HG02610 (cell line): Measurements from ENCODE around the gene IQGAP3.
"Not testable (repeated sequence)": the region's sequence is repeated elsewhere in the genome, so short reads cannot be mapped to it uniquely, and the experiment has no call there.

Experiments
- ATAC-seq: cut with Tn5 transposase; IDR thresholded peaks from one replicate; pipeline ENCODE4 v1.9.1; 2021; ENCODE audit warnings: mild to moderate bottlenecking, moderate library complexity; ENCODE audit not compliant: unreplicated experiment

Gene IQGAP3

DNA sequence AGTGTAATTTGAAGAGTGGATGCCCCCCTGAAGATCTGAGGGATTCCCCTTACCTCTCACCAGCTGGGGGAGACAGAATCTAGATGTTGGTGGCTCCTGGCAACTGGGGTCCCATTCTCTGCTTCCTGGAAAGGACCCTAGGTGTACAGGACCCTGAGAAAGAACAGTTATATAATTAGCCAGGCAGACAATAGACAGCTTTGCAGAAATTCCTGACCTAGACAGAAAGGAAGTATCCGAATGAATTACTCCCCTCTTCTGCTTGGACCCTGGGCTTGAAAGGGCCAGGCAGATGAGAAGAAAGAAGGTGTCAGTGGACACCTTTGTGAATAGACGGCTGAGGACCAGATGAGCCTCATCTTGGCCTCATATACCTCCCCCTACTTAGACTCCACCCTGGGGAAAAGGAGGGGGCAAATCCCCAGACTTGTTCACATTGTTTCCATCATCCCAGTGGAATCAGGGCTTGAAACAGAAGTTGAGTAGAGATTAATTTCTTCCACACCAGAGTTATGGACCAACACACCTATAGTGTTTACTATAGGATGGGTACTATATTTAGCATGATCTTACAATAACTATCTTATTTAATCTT, 1.8 kb upstream of the IQGAP3 start:
- ATAC-seq: no peak

DNA sequence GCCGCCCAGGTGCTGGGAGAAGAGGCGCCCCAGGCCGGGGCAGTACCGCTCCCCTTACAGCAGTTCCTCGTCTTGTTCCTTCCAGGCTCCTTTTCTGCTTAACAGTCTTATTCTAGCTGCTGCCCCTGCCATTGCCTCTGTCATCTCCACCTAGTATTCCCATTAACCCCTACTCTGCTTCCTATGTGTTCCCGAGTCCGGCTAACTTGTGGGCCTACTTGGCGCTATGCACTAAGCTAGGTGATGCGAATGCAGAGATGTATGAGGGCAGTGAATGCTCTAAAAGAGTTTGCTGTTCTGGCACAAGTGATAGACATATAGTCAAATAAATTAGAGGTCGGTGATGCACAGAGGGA, 276 bp upstream of the IQGAP3 start:
- no peak for ATAC-seq

DNA sequence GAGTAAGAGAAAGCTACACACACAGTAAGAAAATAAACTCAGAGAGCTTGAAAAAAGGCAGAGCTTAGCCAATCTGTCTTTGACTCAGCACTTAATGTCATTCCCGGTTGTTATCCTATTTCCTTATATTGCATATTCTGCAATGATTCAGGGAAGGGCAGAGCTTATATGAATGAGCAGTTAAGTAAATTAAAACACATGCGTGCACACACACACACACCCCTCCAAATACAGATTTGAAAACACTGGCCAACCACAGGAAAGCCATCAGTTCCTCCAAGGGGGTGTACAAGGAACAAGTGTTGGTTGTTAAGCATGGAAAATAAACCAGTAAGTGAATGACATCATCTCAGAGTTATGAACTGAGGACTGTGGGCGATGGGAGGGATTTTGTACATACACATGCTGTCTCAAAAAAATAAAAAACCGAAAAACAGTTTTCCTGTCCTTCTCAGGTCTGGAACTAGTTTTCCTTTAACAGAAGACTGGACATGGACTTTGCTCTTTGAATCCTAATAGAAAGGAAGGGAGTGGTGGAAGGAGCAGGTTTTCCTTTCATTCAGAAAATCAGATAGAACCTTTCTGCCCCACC, 1.0 kb downstream of the IQGAP3 start:
- ATAC-seq: no peak

DNA sequence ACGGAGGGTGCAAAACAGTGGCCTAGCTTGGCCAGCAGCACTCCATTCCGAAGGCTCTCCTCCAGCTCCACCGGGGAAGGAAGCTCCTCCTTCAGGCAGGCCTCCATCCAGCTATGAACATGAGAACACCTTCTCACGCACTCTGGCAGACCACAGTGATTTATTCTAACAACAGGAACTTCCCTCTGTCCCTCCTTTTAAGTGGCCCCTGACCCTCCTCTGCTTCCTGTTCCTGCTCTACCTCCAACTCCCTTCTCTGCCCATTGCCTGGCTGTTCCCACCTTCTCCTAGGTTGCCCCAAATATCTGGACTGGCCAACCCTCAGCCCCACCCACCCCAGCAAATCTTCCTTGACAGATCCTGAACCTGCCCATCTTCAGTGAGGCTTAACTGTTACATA, 5.9 kb downstream of the IQGAP3 start:
- no peak for ATAC-seq

DNA sequence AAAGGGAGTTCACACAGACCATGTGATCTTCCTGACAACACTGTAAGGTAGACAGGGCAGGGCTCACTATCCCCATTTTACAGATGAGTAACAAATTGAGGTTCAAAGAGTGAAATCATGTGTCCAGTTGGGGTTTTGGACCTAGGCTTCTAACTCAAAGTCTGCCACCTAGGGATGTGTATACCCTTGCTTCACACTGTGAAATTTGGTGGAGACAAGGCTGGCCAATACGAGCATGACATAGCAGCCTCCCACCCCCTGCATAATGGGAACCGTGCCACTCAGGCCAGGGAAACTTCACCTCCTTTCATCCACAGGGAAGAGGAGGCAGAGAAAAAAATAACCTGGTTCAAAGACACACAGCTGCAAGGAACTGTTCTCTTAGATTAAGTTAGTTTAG, 6.8 kb downstream of the IQGAP3 start:
- no peak for ATAC-seq

DNA sequence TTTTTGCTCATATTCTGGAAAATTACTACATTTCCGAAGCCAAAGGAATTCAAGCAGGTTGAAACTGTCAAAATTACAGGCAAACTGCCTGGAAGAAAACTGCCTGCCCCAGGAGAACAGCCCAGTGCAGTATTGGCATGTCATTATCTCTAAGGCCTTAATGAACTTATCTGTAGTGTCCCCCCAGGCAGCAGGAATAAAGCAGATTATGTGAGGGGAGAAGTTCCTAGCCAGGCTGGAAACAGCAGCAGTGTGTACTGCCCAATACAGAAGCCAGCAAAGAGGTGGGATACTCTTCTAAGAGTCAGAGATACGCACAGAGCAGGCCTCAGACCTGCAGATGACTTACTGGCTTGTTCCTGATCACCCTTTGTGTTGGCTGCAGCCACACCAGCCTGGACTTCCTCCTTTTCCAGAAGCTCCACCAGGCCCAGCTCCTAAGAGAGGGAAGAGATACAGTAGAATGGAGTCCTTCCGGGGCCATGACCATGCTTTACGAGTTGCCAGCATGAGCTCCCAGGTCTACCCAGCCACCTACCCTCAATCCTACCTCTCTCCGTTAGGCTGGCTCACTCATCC, 11.7 kb downstream of the IQGAP3 start:
- no peak for ATAC-seq

DNA sequence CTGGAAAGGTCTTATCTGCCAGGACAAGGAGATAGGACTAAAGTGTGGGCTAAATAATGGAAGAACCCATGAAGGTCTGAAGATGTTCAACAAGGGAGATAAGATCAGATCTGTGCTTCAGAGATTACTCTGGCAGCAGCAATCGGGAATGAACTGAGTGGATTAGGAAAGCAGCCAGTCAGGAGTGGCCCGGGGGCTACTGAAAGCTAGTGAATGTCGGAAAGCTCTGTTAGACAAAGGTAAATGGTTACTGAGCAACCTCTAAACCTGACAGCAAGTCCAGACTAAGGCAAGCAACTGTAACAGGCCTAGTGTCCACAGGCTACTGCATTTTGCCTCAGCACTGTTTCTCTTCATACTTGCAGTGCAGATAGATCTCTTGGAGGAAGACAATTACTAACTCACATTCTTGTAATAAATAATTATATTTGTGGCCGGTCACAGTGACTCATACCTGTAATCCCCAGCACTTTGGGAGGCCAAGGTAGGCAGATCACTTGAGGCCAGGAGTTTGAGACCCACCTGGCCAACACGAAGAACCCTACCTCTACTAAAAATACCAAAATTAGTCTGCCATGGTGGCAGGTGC, 12.5 kb downstream of the IQGAP3 start:
- no peak for ATAC-seq

DNA sequence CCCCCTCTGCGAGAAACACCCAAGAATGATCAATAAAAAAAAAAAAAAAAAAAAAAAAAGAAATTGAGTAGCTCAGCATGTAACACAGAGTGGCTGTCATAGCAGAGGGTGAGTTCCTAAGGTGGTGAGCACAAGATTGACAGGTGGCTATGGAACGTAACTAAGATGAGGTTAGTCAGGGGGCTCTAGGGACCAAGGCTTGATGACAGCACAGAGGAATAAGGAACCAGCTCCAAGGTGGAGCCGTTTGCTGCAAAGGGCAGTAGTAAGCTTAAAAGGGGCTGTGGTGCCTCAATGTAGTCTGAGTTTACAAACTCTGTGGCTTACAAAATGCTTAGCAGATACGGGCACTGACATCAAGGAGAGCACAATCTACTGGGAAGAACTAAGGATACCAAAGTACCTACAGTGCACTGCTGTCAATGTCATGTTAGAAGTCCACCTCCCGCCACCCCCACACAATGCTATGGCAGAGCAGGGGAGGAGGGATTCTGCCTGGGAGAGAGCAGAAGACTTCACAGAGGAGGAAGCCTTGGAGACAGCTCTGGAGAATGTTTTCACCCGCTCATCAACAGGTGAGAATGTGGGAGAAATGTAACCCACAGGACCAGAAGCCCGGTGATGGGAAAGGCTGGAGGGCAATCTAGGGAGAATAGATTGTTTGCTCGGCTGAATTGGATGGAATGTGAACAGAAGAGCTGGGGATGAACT, 13.1 kb downstream of the IQGAP3 start:
- ATAC-seq: no peak

DNA sequence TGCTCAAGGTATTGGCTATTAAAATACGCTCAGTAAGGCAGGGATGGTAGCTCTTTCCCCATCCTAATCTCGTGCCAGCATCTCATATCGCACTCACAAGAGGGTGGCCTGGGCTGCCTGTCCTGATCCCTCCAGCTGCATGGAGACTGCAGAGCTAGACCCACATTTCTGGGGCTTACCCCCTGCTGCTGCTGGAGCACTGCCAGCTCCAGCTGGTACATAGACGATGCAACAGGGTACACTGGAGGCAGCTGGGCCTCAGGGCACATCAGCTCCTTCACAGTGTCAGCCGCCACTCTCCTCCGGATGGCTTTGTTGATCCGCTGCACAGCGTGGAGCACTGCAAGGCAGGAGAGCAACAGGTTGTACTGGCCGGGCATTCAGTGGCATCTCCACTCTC, 16.0 kb downstream of the IQGAP3 start:
- no peak for ATAC-seq

DNA sequence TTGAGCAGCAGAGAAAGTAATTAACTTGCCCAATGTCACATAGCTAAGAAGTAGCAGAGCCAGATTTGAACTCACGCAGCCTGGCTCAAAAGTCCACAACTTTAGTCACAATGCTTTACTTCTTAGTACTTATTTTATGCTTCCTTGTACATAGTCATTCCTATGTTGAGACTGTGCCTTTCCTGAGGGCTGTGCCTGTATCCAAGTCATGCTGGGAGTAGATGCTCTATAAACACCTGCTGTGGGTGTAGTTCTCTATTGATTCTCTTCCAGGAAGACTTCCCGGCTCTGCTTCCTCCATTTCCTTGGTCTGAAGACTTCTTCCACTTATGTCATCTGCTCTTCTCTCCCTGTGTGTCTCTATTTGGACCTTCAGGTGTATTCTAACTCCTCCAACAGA, 16.6 kb downstream of the IQGAP3 start:
- ATAC-seq: no peak

DNA sequence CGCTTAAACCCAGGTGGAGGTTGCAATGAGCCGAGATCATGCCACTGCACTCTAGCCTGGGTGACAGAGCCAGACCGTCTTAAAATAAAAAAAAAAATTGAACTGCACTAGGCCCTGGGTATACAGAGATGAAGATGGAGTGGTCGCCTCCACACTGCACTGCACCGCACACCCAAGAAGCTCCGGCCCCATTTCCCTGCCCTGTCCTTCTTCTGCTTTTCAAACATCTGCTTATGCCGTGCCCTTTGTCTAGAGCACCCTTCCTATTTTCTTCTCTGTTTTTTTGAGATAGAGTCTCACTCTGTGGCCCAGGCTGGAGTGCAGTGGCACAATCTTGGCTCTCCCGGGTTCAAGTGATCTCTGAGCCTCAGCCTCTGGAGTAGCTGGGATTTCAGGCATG, 17.4 kb downstream of the IQGAP3 start:
- no peak for ATAC-seq

DNA sequence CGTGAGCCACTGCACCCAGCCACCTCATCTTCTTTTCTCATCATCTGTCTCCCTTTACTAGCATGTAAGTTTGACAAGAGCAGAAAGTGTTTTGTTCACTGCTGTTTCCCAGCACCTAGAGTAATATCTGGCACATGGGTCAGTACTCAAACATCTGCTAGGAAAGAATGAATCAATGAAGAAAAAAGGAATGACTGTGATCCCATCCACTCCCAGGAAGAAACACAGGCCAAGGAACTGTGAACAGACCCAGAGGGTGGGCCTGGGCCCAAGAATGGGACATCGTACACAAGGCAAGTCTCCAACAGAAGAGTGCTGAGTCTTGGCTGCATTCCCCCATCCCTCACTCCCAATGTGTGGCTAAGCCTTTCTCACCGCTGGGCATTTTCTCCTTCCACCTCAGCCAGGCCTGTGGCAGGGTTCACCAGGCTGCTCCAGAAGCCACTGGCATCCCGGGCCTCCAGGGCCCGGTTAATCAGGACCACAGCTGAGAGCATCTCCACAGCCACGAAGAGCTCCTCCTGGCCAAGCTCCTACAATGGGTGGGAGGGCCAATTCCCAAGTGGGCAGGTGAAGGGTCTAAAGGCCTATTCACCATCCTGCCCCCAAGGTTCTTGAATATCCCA, 18.4 kb downstream of the IQGAP3 start:
- ATAC-seq: no peak

DNA sequence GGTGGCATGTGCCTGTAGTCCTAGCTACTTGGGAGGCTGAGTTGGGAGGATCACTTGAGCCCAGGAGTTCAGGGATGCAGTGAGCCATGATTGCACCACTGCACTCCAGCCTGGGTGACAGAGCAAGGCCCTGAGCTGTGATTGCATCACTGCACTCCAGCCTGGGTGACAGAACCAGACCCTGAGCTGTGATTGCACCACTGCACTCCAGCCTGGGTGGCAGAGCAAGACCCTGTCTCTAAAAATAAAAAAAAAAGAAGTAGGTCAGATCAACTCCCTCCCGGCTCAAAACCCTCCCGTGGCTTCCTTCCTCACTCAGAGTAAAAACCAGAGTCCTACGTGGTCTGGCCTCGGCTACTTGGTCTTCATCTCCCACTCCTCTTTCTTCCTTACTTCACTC, 19.4 kb downstream of the IQGAP3 start:
- ATAC-seq: not testable (repeated sequence)

DNA sequence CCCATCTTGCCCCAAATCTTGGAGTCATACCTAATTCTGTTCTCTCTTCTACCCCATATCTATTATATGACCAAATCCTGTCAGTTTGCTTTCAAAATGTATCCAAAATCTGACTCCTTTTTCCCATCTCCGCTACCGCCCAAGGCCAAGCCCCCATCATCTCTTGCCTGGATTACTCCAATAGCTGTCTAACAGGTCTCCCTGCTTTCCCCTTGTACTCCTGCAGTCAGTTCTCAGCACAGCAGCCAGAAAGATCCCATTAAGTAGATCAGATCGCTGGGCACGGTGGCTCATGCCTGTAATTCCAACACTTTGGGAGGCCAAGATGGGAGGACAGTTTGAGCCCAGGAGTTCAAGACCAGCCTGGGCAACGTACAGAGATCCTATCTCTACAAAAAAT, 19.8 kb downstream of the IQGAP3 start:
- ATAC-seq: no peak

DNA sequence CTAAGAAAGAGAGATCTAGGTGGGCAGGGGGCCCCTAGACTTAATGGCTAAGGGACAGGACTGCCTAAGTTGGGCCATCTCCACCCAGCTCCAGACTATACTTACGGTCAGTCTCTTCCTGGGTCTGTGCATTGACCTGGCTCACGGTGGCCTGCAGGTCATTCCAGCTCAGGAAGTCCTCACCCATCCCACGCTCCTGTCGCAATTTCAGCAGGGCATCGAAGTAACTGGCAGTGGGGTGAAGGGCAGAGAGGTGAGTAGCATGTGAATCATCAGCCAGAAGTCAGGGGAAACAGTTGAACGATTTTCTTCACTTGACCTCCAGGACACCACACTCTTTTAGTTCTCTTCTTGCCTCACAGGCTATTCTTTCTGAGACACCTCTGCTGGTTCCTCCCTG, 20.5 kb downstream of the IQGAP3 start:
- no peak for ATAC-seq

DNA sequence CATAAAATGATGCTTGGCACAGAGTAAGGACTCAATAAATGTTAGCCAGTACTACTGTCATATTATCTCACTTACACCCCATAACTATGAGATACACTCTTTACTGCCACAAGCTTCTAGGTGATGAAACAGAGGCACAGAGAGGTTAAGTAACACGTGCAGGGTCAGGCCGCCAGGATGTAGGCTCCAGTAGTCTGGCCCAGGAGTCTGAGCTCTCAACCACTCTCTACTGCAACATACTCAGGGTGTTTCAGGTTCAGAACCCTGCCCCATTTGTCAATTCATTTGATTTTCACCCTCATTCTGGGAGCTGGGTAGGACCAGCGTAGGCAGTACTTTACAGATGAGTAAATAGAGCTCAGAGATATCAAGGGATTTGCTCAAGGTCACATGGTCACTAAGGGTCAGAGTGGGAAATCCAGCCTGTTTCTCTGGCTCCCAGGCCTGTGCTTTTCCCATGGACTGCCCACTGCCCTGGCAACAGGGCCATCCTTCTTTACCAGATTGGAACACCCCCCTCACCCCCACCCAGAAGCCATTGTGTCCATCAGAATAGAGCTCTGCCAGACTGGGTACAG, 21.2 kb downstream of the IQGAP3 start:
- no peak for ATAC-seq

DNA sequence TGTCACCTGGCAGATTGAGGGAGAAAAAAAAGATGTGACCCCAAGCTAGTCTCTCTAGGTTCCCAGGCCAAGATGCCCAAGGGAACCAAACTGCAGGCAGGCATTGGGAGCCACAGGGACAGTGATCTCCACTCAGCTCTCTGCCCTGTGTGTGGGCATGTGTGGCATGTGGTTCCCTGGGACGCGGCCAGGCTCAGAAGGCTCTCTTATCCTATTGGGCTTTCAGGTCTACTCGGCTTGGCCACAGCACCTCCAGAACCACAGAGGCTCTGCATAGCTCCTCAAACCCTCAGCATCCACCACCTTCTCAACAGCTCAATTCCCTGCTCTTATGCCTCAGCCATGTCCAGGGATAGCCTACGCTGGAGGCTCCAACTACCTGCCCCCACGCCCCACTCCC, 22.0 kb downstream of the IQGAP3 start:
- no peak for ATAC-seq

DNA sequence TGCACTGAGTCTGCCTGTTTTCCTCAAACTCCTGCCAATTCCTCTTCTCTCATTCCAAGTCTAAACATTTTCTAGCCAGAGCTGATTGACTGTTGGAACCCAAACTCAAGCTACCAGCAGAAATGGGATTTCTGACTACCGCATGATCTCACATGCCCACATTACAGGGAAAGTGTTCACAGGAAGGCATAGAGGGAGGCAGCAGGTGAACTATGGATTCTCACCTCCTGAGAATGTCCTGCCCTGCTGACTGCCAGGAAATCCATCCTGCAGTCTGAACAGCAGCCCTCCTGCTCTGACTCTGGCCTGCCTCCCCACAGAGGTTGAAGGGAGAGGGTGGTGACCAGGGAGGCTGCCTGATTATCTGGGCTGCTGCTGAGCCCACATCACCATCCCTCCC, 22.5 kb downstream of the IQGAP3 start:
- ATAC-seq: no peak

DNA sequence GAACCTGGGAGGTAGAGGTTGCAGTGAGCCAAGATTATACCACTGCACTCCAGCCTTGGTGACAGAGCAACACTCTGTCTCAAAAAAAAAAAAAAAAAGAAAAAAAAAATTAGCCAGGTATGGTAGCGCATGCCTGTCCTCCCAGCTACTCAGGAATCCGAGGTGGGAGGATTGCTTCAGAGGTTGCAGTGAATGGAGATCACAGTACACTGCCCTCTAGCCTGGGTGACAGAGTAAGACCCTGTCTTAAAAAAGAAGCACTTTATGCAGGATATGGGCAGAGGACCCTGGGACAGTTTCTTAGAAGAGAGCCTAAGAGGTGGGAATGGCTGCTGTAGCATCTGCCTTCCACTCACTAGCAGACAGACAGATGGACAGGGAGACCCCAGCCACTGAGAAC, 23.0 kb downstream of the IQGAP3 start:
- ATAC-seq: no peak

DNA sequence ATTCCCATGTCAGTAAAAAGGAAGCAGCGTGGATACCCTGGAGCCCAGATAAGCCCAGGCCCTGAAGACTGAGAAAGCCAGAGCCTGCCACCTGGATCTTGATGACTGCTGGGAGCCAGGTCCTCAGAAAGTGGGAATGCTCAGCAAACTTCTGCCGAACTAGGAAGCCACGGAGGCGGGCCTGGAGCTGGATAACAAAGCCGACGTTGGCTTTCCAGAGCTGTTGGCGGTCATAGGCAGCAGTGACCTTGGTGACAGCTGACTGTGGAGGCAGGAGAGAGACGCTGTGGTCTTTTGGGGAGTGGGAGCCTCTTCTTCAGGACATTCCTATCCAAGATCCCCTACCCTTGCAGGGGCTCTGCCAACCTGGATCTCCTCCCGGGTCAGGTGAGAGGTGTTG, 24.4 kb downstream of the IQGAP3 start:
- ATAC-seq: no peak

DNA sequence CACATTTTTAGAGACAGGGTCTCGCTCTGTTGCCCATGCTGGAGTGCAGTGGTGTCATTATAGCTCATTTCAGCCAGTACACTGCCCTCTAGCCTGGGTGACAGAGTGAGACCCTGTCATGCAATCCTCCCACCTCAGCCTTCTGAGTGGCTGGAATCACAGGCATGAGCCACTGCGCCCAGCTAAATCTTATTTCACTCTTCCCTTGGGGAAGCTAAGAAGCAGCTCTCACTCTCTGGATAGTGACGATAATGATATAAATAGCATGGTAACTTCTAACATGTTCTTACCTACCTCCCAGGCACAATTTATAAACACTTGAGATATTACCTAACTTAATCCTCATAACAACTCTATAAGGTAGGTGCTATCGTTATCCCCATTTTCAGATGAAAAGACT, 24.9 kb downstream of the IQGAP3 start:
- no peak for ATAC-seq
